ENCODE results near the gene HRH3. TPM values are rescaled to one million over a fixed set of nuclear protein-coding genes. Genes with fewer than 3 reads are reported as not detected.

Gene HRH3
- total RNA-seq, 4 donors from 2014 or later = not detected

GRCh38 chr20:62195075-62195405 lies 25.0 kb downstream of the HRH3 start:
- TF ChIP-seq CTCF (IDR thresholded peaks at IDR 0.05; ENCODE audit: low read depth) = no peak

GRCh38 chr20:62193079-62194025 lies 26.7 kb downstream of the HRH3 start:
- no peak for TF ChIP-seq CTCF (IDR thresholded peaks at IDR 0.05; ENCODE audit: low read depth)

GRCh38 chr20:62192635-62193034 lies 27.4 kb downstream of the HRH3 start:
- no peak for TF ChIP-seq CTCF (IDR thresholded peaks at IDR 0.05; ENCODE audit: low read depth)

- no peak for TF ChIP-seq CTCF (IDR thresholded peaks at IDR 0.05; ENCODE audit: low read depth)
Measured at GRCh38 chr20:62191781-62192559, 28.1 kb downstream of the HRH3 start.

GRCh38 chr20:62190639-62191411 lies 29.3 kb downstream of the HRH3 start:
- TF ChIP-seq CTCF (IDR thresholded peaks at IDR 0.05; ENCODE audit: low read depth) = no peak

GRCh38 chr20:62186887-62187866 lies 32.9 kb downstream of the HRH3 start:
- no peak for TF ChIP-seq CTCF (IDR thresholded peaks at IDR 0.05; ENCODE audit: low read depth)

Data from subcutaneous adipose tissue (tissue), 4 donors.